SK-N-SH (cell line): ENCODE measurements around the gene ANKRD31. TPM values are rescaled to one million over a fixed set of nuclear protein-coding genes. Genes with fewer than 3 reads are reported as not detected.

Experiments used
- CTCF ChIA-PET: fragments of 300-600, 350-600 bp; formaldehyde crosslinking; extraction: SDS; loops from one replicate; lab custom pipeline; 2021; lab: Yijun Ruan, JAX
- POLR2A ChIA-PET: fragments of 350-600 bp; sonication (Branson Sonifier 250); formaldehyde crosslinking; extraction: SDS; loops from one replicate; lab custom pipeline; 2020; ENCODE audit warnings: antibody characterized with exemption, inconsistent platforms; lab: Yijun Ruan, JAX
- DNase-seq: peaks from one replicate; pipeline ENCODE4 v3.0.0; 2012
- H2AFZ ChIP-seq: fragments of 200-600 bp; sonication (generic); 2 replicates; pipeline ENCODE4 v1.8.1; 2016; ENCODE audit warnings: antibody characterized with exemption, mild to moderate bottlenecking, low read depth
- H3F3A ChIP-seq: fragments of 200-600 bp; sonication (generic); replicated peaks from 2 replicates; pipeline ENCODE3; 2016; ENCODE audit warnings: antibody characterized with exemption, mild to moderate bottlenecking; ENCODE audit not compliant: insufficient read depth
- H3K27ac ChIP-seq, 2 experiments: fragments of 200-500 bp in 1 of 2; fragments of 200-600 bp in 1 of 2; sonication (Bioruptor generic) in 1 of 2; sonication (generic), shearing (Covaris generic) in 1 of 2; 2 replicates each; pipeline versions ENCODE4 v1.5.1 to v1.6.1; 2014 to 2016; ENCODE audit warnings: low read depth in 2 of 2, inconsistent platforms in 1 of 2, low read length in 1 of 2, mild to moderate bottlenecking in 1 of 2, mixed read lengths in 1 of 2
- H3K27me3 ChIP-seq: fragments of 200-600 bp; sonication (generic), shearing (Covaris generic); 2 replicates; pipeline ENCODE4 v1.6.1; 2016; ENCODE audit warnings: mixed run types; ENCODE audit not compliant: insufficient read depth
- H3K36me3 ChIP-seq, 2 experiments: fragments of 200-500 bp in 1 of 2; fragments of 200-600 bp in 1 of 2; sonication (Bioruptor generic) in 1 of 2; sonication (generic) in 1 of 2; replicated peaks in 1 of 2; 2 replicates each; pipeline versions ENCODE3 to v1.5.1; 2014 to 2016; ENCODE audit warnings: low read length in 1 of 2, mild to moderate bottlenecking in 1 of 2; ENCODE audit not compliant: insufficient read depth in 2 of 2, control insufficient read depth in 1 of 2
- H3K4me1 ChIP-seq, 2 experiments: fragments of 200-500 bp in 1 of 2; fragments of 200-600 bp in 1 of 2; sonication (Bioruptor generic) in 1 of 2; sonication (generic), shearing (Covaris generic) in 1 of 2; 2 replicates each; pipeline versions ENCODE4 v1.5.1 to v1.6.1; 2014 to 2016; ENCODE audit warnings: low read depth in 1 of 2, low read length in 1 of 2, mixed run types in 1 of 2; ENCODE audit not compliant: insufficient read depth in 2 of 2, control insufficient read depth in 1 of 2
- H3K4me2 ChIP-seq: fragments of 200-600 bp; sonication (generic), shearing (Covaris generic); 2 replicates; pipeline ENCODE4 v1.6.1; 2017; ENCODE audit warnings: mixed run types
- H3K4me3 ChIP-seq, 2 experiments: fragments of 200-500 bp in 1 of 2; fragments of 200-600 bp in 1 of 2; sonication (Bioruptor generic) in 1 of 2; sonication (generic), shearing (Covaris generic) in 1 of 2; 2 replicates each; pipeline versions ENCODE4 v1.5.1 to v1.8.1; 2014 to 2016; ENCODE audit warnings: low read depth in 2 of 2, inconsistent platforms in 1 of 2, low read length in 1 of 2, mild to moderate bottlenecking in 1 of 2, mixed read lengths in 1 of 2, moderate library complexity in 1 of 2
- H3K79me2 ChIP-seq: fragments of 200-600 bp; sonication (generic); 2 replicates; pipeline ENCODE4 v1.8.1; 2017; ENCODE audit warnings: mild to moderate bottlenecking; ENCODE audit not compliant: insufficient read depth
- H3K9ac ChIP-seq: fragments of 200-600 bp; sonication (generic); 2 replicates; pipeline ENCODE4 v1.6.1; 2017; ENCODE audit warnings: mixed run types
- H3K9me2 ChIP-seq: fragments of 200-600 bp; sonication (generic); 2 replicates; pipeline ENCODE4 v1.6.1; 2017; ENCODE audit warnings: mixed run types
- H3K9me3 ChIP-seq: fragments of 200-600 bp; sonication (generic); 2 replicates; pipeline ENCODE4 v1.6.1; 2017; ENCODE audit warnings: mixed run types, mild to moderate bottlenecking, moderate library complexity
- H4K20me1 ChIP-seq: fragments of 200-600 bp; sonication (generic); 2 replicates; pipeline ENCODE4 v1.6.1; 2017; ENCODE audit warnings: mild to moderate bottlenecking, mixed run types; ENCODE audit not compliant: insufficient read depth
- CHD2 ChIP-seq: fragments of 150-350 bp; IDR thresholded peaks from 2 replicates; pipeline ENCODE4 v1.6.1; 2018; ENCODE audit warnings: low read length; ENCODE audit not compliant: partially characterized antibody
- CTCF ChIP-seq: fragments of 200-600 bp; sonication (generic); IDR thresholded peaks from 2 replicates; pipeline ENCODE4 v1.6.1; 2017; ENCODE audit warnings: antibody characterized with exemption, mild to moderate bottlenecking, moderate library complexity
- ELF1 ChIP-seq: IDR thresholded peaks from 2 replicates; pipeline ENCODE4 v1.4.0; 2012
- EZH2phosphoT487 ChIP-seq: fragments of 200-600 bp; sonication (generic); IDR thresholded peaks from 2 replicates; pipeline ENCODE4 v1.6.1; 2017; ENCODE audit warnings: low read depth, mixed run types, mild to moderate bottlenecking, antibody characterized with exemption, moderate library complexity, borderline replicate concordance
- GABPA ChIP-seq: IDR thresholded peaks from 2 replicates; pipeline ENCODE4 v1.4.0; 2012; ENCODE audit warnings: low read depth, mild to moderate bottlenecking
- IRF3 ChIP-seq: fragments of 150-350 bp; IDR thresholded peaks from 2 replicates; pipeline ENCODE4 v1.6.1; 2016; ENCODE audit warnings: mild to moderate bottlenecking, low read depth, low read length
- JUND ChIP-seq: IDR thresholded peaks from 2 replicates; pipeline ENCODE4 v1.4.0; 2012
- PBX3 ChIP-seq: IDR thresholded peaks from 2 replicates; pipeline ENCODE4; 2012
- POLR2AphosphoS5 ChIP-seq: IDR thresholded peaks from 2 replicates; pipeline ENCODE4 v1.6.1; 2012; ENCODE audit warnings: low read depth, low read length
- RAD21 ChIP-seq: IDR thresholded peaks from 2 replicates; pipeline ENCODE4 v1.6.1; 2012; ENCODE audit warnings: mild to moderate bottlenecking, low read length
- REST ChIP-seq: IDR thresholded peaks from 2 replicates; pipeline ENCODE4 v1.6.1; 2012; ENCODE audit warnings: mild to moderate bottlenecking, low read depth, low read length, moderate library complexity
- RXRA ChIP-seq: IDR thresholded peaks from 2 replicates; pipeline ENCODE4 v1.4.0; 2012; ENCODE audit warnings: low read depth, mild to moderate bottlenecking, borderline replicate concordance
- SIN3A ChIP-seq: IDR thresholded peaks from 2 replicates; pipeline ENCODE4 v1.6.1; 2012; ENCODE audit warnings: low read depth, mild to moderate bottlenecking, low read length, moderate library complexity, borderline replicate concordance
- SMC3 ChIP-seq: IDR thresholded peaks from 2 replicates; pipeline ENCODE4 v1.6.1; 2012; ENCODE audit warnings: low read depth, low read length, improper control_type of control experiment
- YY1 ChIP-seq: IDR thresholded peaks from 2 replicates; pipeline ENCODE4 v1.4.0; 2012; ENCODE audit warnings: low read depth, mild to moderate bottlenecking
- ZBTB33 ChIP-seq: IDR thresholded peaks from 2 replicates; pipeline ENCODE4 v1.4.0; 2012; ENCODE audit warnings: low read depth, borderline replicate concordance
- WGBS: methylation state at CpG from one replicate; pipeline ENCODE4 v1.1.6; 2017; ENCODE audit warnings: low lambda C conversion rate; 5-methylcytosine and 5-hydroxymethylcytosine counted together
- polyA plus RNA-seq, 3 experiments: library from polyadenylated mRNA; depleted of rRNA; stranded (reverse); fragments of >200 nt; gene quantifications; 2 replicates each; pipeline ENCODE4 v1.2.3, GENCODE V29; 2012

ANKRD31 gene
- polyA plus RNA-seq, 1 of the 3 experiments (the other 2 are of a cell fraction), result 0.05 TPM

- 45% methylated on average over 10 of the region's 11 CpGs for WGBS
- Histone ChIP-seq H3K4me2 (no peak overlapping the region), H3K4me3 (no peak overlapping the region), H3K9me2 (no peaks in the 10 kb centered on the region), H3K9ac (no peak overlapping the region), H3K4me1 (peaks cover 0 to 5% of the 10 kb centered on the region in 2 experiments; a peak in 1 of 4 replicates), H4K20me1 (no peaks in the 10 kb centered on the region), H2AFZ (no peak overlapping the region), H3K27ac (no peak overlapping the region), H3K9me3 (no peaks in the 10 kb centered on the region), H3F3A (peaks cover 11% of the 10 kb centered on the region), H3K36me3 (no peaks in the 10 kb centered on the region), H3K27me3 (no peaks in the 10 kb centered on the region), H3K79me2 (no peaks in the 10 kb centered on the region)
- peak; percentile 56 for DNase-seq
- TF ChIP-seq RAD21 (peak; percentile 61), IRF3 (no peak), PBX3 (no peak), YY1 (no peak), SMC3 (peak; percentile 70), RXRA (no peak), CTCF (peak; percentile 75), JUND (no peak), GABPA (no peak)
- ChIA-PET POLR2A (no interaction called here), CTCF (interaction anchor here (0.8 to 2.5 kb wide), 22 partner anchors 9 to 1533 kb away, joined by 3 to 17 read pairs (median 4); partner anchors contain the start of genes ANKRD31 and HMGCR)
Measured at GRCh38 chr5:75049456-75050351, 187.0 kb downstream of the ANKRD31 start.

- Histone ChIP-seq H3K27me3 (no peaks in the 10 kb centered on the region), H3K27ac (no peak overlapping the region), H4K20me1 (no peaks in the 10 kb centered on the region), H3K9ac (no peak overlapping the region), H3K4me1 (peaks cover 0 to 5% of the 10 kb centered on the region in 2 experiments; a peak in 1 of 4 replicates), H3K9me3 (no peaks in the 10 kb centered on the region), H3K79me2 (no peaks in the 10 kb centered on the region), H3F3A (peaks cover 11% of the 10 kb centered on the region), H3K4me3 (no peak overlapping the region), H3K9me2 (no peaks in the 10 kb centered on the region), H3K4me2 (no peak overlapping the region), H3K36me3 (no peaks in the 10 kb centered on the region), H2AFZ (no peak overlapping the region)
- ChIA-PET CTCF (interaction anchor here (0.6 to 2.5 kb wide), 5 partner anchors 7 to 24 kb away, joined by 3 to 10 read pairs (median 4); no protein-coding TSS in a partner anchor), POLR2A (no interaction called here)
- WGBS, result 70% methylated on average over 7 of the region's 7 CpGs
- no peak for DNase-seq
- TF ChIP-seq EZH2phosphoT487, result no peak
- TF ChIP-seq YY1, result no peak
- no peak for TF ChIP-seq CHD2
- no peak for TF ChIP-seq POLR2AphosphoS5
- TF ChIP-seq SIN3A, result no peak
- TF ChIP-seq REST, result no peak
- TF ChIP-seq ELF1, result no peak
- no peak for TF ChIP-seq ZBTB33
Measured at GRCh38 chr5:75048457-75048953, 188.2 kb downstream of the ANKRD31 start.
